GM12891 (cell line): ENCODE measurements around the gene SPRED1.

ENCODE experiments used
- DNase-seq: peaks from one replicate; pipeline ENCODE4 v3.0.0; 2011; ENCODE audit warnings: low spot score; ENCODE audit not compliant: insufficient read length
- FAIRE-seq: peaks from 2 replicates; lab custom pipeline; 2011; peaks lifted over from hg19 to GRCh38; lab: Jason Lieb, UNC
- PAX5 ChIP-seq: IDR thresholded peaks from 2 replicates; pipeline ENCODE4 v1.6.1; 2011; ENCODE audit warnings: low read length, moderate library complexity, mild to moderate bottlenecking; ENCODE audit not compliant: insufficient read depth, severe bottlenecking
- POLR2A ChIP-seq: IDR thresholded peaks from 2 replicates; pipeline ENCODE4 v1.6.1; 2011; ENCODE audit warnings: low read depth, low read length, control low read depth
- POLR2AphosphoS5 ChIP-seq: IDR thresholded peaks from 2 replicates; pipeline ENCODE4 v1.6.1; 2011; ENCODE audit warnings: low read depth, low read length, control low read depth
- POU2F2 ChIP-seq: IDR thresholded peaks from 2 replicates; pipeline ENCODE4 v1.6.1; 2011; ENCODE audit warnings: low read depth, mild to moderate bottlenecking, control low read depth, low read length, moderate library complexity
- SPI1 ChIP-seq: IDR thresholded peaks from 2 replicates; pipeline ENCODE4 v1.6.1; 2011; ENCODE audit warnings: low read depth, low read length, control low read depth
- TAF1 ChIP-seq: IDR thresholded peaks from 2 replicates; pipeline ENCODE4 v1.6.1; 2011; ENCODE audit warnings: low read depth, low read length, control low read depth

SPRED1 gene

DNA sequence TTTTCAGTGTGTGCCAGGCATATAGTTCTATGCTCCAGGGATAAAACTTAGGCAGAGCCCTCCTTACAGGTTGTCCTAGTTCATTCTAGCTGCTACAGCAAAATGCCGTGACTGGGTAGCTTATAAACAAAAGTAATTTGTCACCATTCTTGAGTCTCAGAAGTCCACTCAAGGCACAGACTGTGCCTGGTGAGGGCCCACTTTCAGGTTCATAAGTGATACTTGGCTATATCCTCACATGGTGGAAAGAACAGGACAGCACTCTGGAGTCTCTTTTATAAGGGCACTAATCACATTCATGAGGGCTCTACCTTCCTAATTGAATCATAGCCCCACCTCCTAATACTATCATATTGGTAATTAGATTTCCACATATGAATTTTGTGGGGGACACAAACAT is 80.1 kb downstream of the SPRED1 start:
- TF ChIP-seq TAF1 = no peak
- no peak for TF ChIP-seq PAX5
- TF ChIP-seq POLR2AphosphoS5 = no peak
- TF ChIP-seq POLR2A = no peak
- TF ChIP-seq SPI1 = no peak
- TF ChIP-seq POU2F2 = no peak
- FAIRE-seq (no peak), DNase-seq (no peak)

DNA sequence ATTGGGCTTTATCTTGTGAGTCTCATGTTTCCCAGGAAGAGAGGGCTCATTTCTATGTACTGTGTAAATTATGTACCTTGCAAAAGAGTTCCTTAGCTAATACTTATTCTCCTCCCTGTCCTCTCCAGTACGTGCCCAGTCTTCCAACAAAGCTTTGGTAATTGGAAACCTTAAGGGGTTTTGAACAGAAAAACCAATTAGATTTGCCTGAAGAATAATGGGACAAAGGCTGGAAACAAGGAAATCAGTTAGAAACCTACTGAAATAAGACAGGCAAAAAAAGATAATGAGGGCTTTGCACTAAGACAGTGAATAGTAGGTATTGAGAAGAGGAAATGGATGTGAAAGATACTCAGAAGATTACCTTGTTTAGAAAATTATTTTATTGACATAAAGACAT is 82.5 kb downstream of the SPRED1 start:
- DNase-seq (no peak), FAIRE-seq (no peak)
- TF ChIP-seq POLR2A = no peak
- TF ChIP-seq SPI1 = no peak
- TF ChIP-seq POLR2AphosphoS5 = no peak
- no peak for TF ChIP-seq POU2F2
- TF ChIP-seq PAX5 = no peak
- TF ChIP-seq TAF1 = no peak

DNA sequence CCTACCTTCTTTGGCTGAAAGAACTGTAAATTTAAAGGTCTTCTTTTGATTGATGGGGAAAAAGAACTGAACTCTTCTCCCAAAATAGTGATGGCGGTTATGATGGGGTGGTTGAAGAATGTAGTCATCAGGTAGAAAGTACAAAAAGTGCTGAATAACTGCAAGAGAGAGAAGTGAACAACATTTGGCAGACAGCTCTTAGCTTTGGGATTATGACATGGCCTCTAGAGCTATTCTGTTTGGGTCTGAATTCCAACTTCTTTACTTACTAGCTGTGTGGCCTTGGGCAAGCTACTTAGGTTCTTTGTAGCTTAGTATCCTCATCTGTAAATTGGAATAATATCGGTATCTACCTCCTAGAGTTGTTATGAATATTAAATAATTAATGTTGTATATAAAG is 91.7 kb downstream of the SPRED1 start:
- no peak for FAIRE-seq
- TF ChIP-seq SPI1 (no peak), POLR2AphosphoS5 (no peak), POU2F2 (no peak), POLR2A (no peak)
- no peak for DNase-seq

DNA sequence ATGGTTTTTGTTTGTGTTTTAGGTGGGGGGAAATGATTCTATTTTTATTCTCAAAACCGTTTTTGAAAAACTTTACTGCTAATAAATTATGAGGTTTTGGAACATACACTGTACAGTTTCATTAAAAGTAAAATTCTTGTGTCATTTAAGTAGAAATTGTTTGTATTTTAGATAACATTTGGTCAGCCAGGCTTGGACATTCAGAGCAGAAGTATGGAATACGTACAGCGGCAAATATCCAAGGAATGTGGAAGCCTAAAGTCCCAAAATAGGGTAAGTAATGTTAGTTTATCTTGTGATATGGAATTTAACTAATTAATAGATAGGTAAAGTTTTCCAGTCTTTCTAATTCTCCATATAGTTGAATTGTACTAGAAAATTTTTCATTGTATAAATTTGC is 96.6 kb downstream of the SPRED1 start:
- no peak for DNase-seq
- no peak for FAIRE-seq
- TF ChIP-seq POU2F2 = no peak
- TF ChIP-seq SPI1 = no peak
- TF ChIP-seq POLR2AphosphoS5 = no peak
- TF ChIP-seq TAF1 = no peak
- no peak for TF ChIP-seq POLR2A
- TF ChIP-seq PAX5 = no peak

DNA sequence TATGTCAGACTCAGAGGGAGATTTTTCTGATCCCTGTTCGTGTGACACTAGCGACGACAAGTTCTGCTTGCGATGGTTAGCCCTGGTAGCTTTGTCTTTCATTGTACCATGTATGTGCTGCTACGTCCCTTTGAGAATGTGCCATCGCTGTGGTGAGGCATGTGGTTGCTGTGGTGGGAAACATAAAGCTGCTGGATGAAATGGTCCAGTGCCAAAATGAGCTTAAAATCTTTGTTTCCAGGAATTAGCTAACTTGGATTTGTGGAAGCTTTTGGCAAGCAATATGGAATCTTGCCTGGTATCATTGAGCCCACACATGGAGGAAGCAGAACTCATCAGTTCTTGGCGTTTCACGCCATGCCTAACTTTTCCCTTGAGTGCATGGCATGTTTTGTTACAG is 98.8 kb downstream of the SPRED1 start:
- no peak for FAIRE-seq
- no peak for DNase-seq
- no peak for TF ChIP-seq PAX5
- no peak for TF ChIP-seq POLR2AphosphoS5
- no peak for TF ChIP-seq TAF1
- TF ChIP-seq POU2F2 = no peak
- no peak for TF ChIP-seq SPI1
- no peak for TF ChIP-seq POLR2A

DNA sequence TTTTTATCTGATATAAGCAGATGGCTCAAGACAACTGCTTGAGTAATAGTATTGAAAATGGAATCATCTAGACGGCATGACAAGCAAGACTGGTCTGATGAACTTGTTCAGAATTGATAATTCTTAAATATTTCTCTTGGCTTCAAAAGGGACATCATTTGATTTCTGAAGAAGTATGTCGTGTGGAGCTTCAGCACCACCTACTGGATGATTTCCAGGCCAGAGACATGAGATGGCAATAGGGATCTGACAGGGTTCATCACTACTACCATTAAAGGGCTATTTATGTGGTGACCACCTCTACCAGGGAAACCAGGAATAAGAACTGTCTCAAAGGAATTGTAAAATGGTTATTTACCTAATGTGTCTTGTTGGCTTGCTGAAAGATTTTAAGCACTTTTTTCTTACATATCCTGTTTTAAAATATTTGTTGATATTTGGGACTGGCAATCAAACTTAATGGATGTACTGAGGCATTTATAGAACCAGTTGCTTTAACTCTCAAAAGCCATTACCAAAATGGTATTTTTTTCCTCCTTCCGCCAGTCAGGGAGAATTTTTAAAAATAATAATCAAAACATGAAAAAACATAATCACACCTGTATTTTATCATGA is 101.8 kb downstream of the SPRED1 start:
- DNase-seq (no peak), FAIRE-seq (peak; percentile 77)
- TF ChIP-seq POLR2A = no peak
- no peak for TF ChIP-seq PAX5
- no peak for TF ChIP-seq SPI1

DNA sequence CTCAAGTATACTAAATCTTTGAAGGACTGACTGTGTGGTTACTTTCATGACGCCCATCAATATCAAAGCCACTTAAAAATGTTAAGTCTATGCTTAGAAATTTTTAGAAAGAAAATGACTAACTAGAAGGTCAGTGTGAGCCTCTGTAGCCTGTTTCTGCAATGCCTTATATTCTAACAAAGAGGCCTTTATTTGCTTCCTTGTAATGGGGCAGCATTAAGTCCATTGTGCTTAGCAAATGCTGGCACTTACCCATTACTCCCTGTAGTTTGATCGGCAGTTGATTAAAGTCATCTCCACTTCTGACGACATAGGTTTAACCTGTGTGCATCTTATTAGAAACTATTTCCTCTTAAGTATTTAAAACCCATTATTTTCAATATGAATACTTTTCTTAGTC is 109.7 kb downstream of the SPRED1 start:
- no peak for TF ChIP-seq POU2F2
- no peak for TF ChIP-seq PAX5
- no peak for TF ChIP-seq TAF1
- no peak for TF ChIP-seq POLR2A
- DNase-seq = no peak
- FAIRE-seq = no peak

DNA sequence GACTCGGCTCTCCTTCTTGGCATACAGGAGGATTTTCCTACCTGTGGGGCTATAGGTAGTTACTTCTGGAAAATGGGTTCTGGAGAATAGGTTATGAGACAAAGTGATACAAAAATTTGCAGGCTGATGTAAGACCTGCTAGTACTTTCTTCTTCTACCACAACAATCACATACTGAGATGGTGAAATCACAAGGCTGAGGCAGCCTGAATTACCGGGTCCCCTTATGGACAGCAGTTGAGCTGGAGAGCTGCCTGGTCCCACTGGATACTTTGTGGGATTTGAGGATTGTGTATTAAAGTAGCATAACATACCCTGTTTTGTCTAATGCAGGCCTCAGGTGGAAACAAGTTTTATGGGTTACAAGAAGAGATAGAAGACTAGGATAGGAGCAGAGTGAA is 114.8 kb downstream of the SPRED1 start:
- TF ChIP-seq TAF1 (no peak), POLR2A (no peak), PAX5 (no peak), SPI1 (no peak), POLR2AphosphoS5 (no peak), POU2F2 (no peak)
- DNase-seq (no peak), FAIRE-seq (no peak)

DNA sequence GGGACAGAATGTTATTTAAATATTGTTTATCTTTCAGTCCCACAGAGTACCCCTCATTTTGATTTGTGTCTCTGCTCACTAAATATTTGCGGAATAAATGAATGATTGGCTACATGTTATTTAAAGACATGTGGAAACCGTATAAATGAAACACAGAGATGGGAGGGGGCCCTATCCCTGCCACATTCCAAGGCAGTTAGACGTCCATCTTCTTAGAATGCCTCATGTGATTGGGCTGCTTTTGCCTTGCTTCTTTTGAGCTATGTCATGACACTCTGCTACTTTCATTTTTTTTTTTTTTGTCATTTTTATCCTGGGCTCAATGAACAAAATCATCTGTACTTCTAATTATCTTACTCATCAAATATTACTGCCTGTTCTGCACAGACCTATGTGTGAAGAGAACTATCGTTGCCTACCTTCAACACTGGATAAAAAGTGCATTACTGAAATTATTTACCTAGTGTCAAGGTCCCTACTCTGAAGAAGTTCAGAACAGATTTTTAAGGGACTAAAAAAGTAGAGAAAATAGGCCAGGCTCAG is 117.4 kb downstream of the SPRED1 start:
- no peak for FAIRE-seq
- TF ChIP-seq PAX5 = no peak
- no peak for TF ChIP-seq POLR2AphosphoS5
- no peak for TF ChIP-seq POU2F2
- TF ChIP-seq POLR2A = no peak
- TF ChIP-seq SPI1 = no peak
- TF ChIP-seq TAF1 = no peak
- no peak for DNase-seq

DNA sequence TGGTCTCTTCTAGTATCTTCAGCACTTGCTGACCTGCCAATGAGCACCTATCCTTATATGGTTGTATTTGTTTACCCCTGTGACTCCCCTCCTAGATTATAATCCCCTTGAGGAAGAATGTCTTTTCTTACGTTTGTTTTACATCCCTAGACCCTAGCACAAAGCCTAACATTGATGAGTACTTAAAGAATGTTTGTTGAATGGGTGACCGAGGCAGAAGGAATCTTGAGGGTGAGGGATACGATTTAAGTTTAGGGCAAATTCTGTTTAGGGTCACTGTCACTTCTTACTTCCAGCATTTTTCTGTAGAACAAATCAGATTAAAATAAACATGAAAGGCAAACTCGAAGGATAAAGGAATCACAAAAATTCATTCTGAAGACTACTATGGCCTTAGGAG is 120.4 kb downstream of the SPRED1 start:
- FAIRE-seq (no peak), DNase-seq (no peak)
- TF ChIP-seq TAF1 (no peak), POLR2AphosphoS5 (no peak), POU2F2 (no peak), SPI1 (no peak), POLR2A (no peak), PAX5 (no peak)
